ENCODE data around the gene ZDHHC5.

- TF ChIP-seq CTCF (IDR thresholded peaks at IDR 0.05), result no peak
- no peak for TF ChIP-seq POLR2A (IDR thresholded peaks at IDR 0.05)
- TF ChIP-seq EP300 (IDR thresholded peaks at IDR 0.05), result no peak
Measured at GRCh38 chr11:57646799-57647303, 21.1 kb upstream of the ZDHHC5 start.
